Neural cell (in vitro differentiated cells): ENCODE data around the gene TACR2. TPM values are rescaled to one million over a fixed set of nuclear protein-coding genes. Genes with fewer than 3 reads are reported as not detected.

ENCODE experiments used
- H2AFZ ChIP-seq: fragments of 200-600, 300-800 bp; sonication (generic), shearing (Covaris generic); 2 replicates; pipeline ENCODE4 v1.6.0; 2014; ENCODE audit warnings: low read depth, mild to moderate bottlenecking, antibody characterized with exemption, low read length, moderate library complexity
- H3F3A ChIP-seq: fragments of 200-600 bp; shearing (Covaris generic); 2 replicates; pipeline ENCODE4 v1.6.1; 2016; ENCODE audit warnings: mild to moderate bottlenecking, moderate library complexity, mixed read lengths, antibody characterized with exemption, low read length; ENCODE audit not compliant: insufficient read depth, poor library complexity, severe bottlenecking
- H3K27ac ChIP-seq: fragments of 200-600, 300-800 bp; sonication (generic), shearing (Covaris generic); 2 replicates; pipeline ENCODE4 v1.5.1; 2014; ENCODE audit warnings: mild to moderate bottlenecking, low read length, moderate library complexity
- H3K27me3 ChIP-seq: fragments of 300-800, 200-600 bp; sonication (generic), shearing (Covaris generic); 2 replicates; pipeline ENCODE4 v1.6.0; 2014; ENCODE audit warnings: mild to moderate bottlenecking, low read depth, low read length, moderate library complexity; ENCODE audit not compliant: insufficient read depth
- H3K36me3 ChIP-seq: fragments of 300-800, 200-600 bp; sonication (generic), shearing (Covaris generic); 2 replicates; pipeline ENCODE4 v1.5.1; 2014; ENCODE audit warnings: mild to moderate bottlenecking, antibody characterized with exemption, low read length, moderate library complexity; ENCODE audit not compliant: insufficient read depth
- H3K4me2 ChIP-seq: fragments of 300-800, 200-600 bp; sonication (generic), shearing (Covaris generic); 2 replicates; pipeline ENCODE4 v1.6.0; 2014; ENCODE audit warnings: mild to moderate bottlenecking, low read length
- H3K4me3 ChIP-seq: fragments of 300-800, 200-600 bp; sonication (generic), shearing (Covaris generic); 2 replicates; pipeline ENCODE4 v1.5.1; 2014; ENCODE audit warnings: mild to moderate bottlenecking, low read length, moderate library complexity
- H3K79me2 ChIP-seq: fragments of 200-600 bp; shearing (Covaris generic); replicated peaks from 2 replicates; pipeline ENCODE4 v1.6.0; 2014; ENCODE audit warnings: mild to moderate bottlenecking, low read length, moderate library complexity; ENCODE audit not compliant: insufficient read depth
- H3K9ac ChIP-seq: fragments of 300-800, 200-600 bp; sonication (generic), shearing (Covaris generic); 2 replicates; pipeline ENCODE4 v1.6.1; 2016; ENCODE audit warnings: mild to moderate bottlenecking, low read length, mixed read lengths
- H3K9me2 ChIP-seq: fragments of 200-600 bp; shearing (Covaris generic); 2 replicates; pipeline ENCODE4 v1.6.1; 2016; ENCODE audit warnings: mild to moderate bottlenecking, low read length, mixed read lengths; ENCODE audit not compliant: insufficient read depth
- H3K9me3 ChIP-seq: fragments of 200-600, 300-800 bp; sonication (generic), shearing (Covaris generic); 2 replicates; pipeline ENCODE4 v1.6.1; 2016; ENCODE audit warnings: mild to moderate bottlenecking, mixed run types, low read length, moderate library complexity, mixed read lengths
- H4K20me1 ChIP-seq: fragments of 200-600 bp; shearing (Covaris generic); 2 replicates; pipeline ENCODE4 v1.6.1; 2016; ENCODE audit warnings: mild to moderate bottlenecking, mixed run types; ENCODE audit not compliant: insufficient read depth
- EP300 ChIP-seq: fragments of 450-650 bp; conservative IDR thresholded peaks from 2 replicates; pipeline ENCODE4 v1.6.1; 2014; ENCODE audit warnings: antibody characterized with exemption, mild to moderate bottlenecking, moderate library complexity; ENCODE audit not compliant: poor library complexity, severe bottlenecking
- EZH2 ChIP-seq: fragments of 200-600, 300-800 bp; shearing (Covaris generic), sonication (generic); IDR thresholded peaks from 2 replicates; pipeline ENCODE4 v1.6.1; 2014; ENCODE audit warnings: antibody characterized with exemption, low read length, borderline replicate concordance, mild to moderate bottlenecking; ENCODE audit not compliant: insufficient read depth, poor library complexity, severe bottlenecking
- MXI1 ChIP-seq: fragments of 450-650 bp; conservative IDR thresholded peaks from 2 replicates; pipeline ENCODE4 v1.6.1; 2014; ENCODE audit warnings: antibody characterized with exemption, mild to moderate bottlenecking; ENCODE audit not compliant: poor library complexity, severe bottlenecking
- POLR2AphosphoS5 ChIP-seq: IDR thresholded peaks from 2 replicates; pipeline ENCODE4 v1.6.1; 2012
- RAD21 ChIP-seq: fragments of 450-650 bp; conservative IDR thresholded peaks from 2 replicates; pipeline ENCODE4 v1.6.1; 2014; ENCODE audit warnings: antibody characterized with exemption, mild to moderate bottlenecking, moderate library complexity
- SMC3 ChIP-seq: fragments of 450-650 bp; conservative IDR thresholded peaks from 2 replicates; pipeline ENCODE4 v1.6.1; 2014; ENCODE audit warnings: antibody characterized with exemption, mild to moderate bottlenecking, moderate library complexity; ENCODE audit not compliant: poor library complexity
- TAF1 ChIP-seq: IDR thresholded peaks from 2 replicates; pipeline ENCODE4 v1.6.1; 2012; ENCODE audit warnings: low read depth
- polyA plus RNA-seq: library from polyadenylated mRNA; depleted of rRNA; stranded (reverse); fragments of >200 nt; gene quantifications from 2 replicates; pipeline ENCODE4 v1.2.3, GENCODE V29; 2014
- TF ChIP-seq, protein P1 (sequence below): fragments of 450-650 bp; IDR thresholded peaks from 2 replicates; pipeline ENCODE4 v1.5.1; 2014; ENCODE audit warnings: antibody characterized with exemption, mild to moderate bottlenecking, moderate library complexity; ENCODE audit not compliant: poor library complexity, severe bottlenecking
- TF ChIP-seq, protein P2 (sequence below): IDR thresholded peaks from 2 replicates; pipeline ENCODE4 v1.6.1; 2012; ENCODE audit warnings: borderline replicate concordance

Gene TACR2
- polyA plus RNA-seq, 1 donor from 2014 or later: not detected

DNA sequence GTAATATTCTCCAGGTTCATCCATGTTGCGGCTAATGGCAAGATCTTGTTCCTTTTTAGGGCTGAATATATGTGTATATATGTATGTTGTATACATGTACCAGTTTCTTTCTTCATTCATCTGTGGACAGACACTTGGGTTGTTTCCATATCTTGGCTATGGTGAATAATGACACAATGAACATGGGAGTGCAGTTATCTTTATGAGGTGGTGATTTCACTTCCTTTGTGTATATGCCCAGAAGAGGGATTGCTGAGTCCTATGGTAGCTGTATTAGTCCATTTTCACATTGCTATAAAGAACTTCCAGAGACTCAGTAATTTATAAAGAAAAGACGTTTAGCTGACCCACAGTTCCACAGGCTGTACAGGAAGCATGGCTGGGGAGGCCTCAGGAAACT lies 17.5 kb upstream of the TACR2 start:
- Histone ChIP-seq H3K9me3 (no peaks in the 10 kb centered on the region), H2AFZ (no peak overlapping the region), H3K79me2 (no peaks in the 10 kb centered on the region), H3K27ac (no peak overlapping the region), H3K27me3 (no peaks in the 10 kb centered on the region), H3K9me2 (no peaks in the 10 kb centered on the region), H3K4me2 (no peak overlapping the region), H3F3A (no peaks in the 10 kb centered on the region), H3K9ac (no peak overlapping the region), H3K36me3 (no peaks in the 10 kb centered on the region), H4K20me1 (no peaks in the 10 kb centered on the region), H3K4me3 (no peak overlapping the region)
- TF ChIP-seq SMC3: no peak
- TF ChIP-seq TAF1: no peak
- TF ChIP-seq EZH2: no peak
- TF ChIP-seq MXI1: no peak
- TF ChIP-seq POLR2AphosphoS5: no peak
- TF ChIP-seq, protein P1, sequence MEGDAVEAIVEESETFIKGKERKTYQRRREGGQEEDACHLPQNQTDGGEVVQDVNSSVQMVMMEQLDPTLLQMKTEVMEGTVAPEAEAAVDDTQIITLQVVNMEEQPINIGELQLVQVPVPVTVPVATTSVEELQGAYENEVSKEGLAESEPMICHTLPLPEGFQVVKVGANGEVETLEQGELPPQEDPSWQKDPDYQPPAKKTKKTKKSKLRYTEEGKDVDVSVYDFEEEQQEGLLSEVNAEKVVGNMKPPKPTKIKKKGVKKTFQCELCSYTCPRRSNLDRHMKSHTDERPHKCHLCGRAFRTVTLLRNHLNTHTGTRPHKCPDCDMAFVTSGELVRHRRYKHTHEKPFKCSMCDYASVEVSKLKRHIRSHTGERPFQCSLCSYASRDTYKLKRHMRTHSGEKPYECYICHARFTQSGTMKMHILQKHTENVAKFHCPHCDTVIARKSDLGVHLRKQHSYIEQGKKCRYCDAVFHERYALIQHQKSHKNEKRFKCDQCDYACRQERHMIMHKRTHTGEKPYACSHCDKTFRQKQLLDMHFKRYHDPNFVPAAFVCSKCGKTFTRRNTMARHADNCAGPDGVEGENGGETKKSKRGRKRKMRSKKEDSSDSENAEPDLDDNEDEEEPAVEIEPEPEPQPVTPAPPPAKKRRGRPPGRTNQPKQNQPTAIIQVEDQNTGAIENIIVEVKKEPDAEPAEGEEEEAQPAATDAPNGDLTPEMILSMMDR: no peak
- TF ChIP-seq EP300: no peak
- TF ChIP-seq, protein P2, sequence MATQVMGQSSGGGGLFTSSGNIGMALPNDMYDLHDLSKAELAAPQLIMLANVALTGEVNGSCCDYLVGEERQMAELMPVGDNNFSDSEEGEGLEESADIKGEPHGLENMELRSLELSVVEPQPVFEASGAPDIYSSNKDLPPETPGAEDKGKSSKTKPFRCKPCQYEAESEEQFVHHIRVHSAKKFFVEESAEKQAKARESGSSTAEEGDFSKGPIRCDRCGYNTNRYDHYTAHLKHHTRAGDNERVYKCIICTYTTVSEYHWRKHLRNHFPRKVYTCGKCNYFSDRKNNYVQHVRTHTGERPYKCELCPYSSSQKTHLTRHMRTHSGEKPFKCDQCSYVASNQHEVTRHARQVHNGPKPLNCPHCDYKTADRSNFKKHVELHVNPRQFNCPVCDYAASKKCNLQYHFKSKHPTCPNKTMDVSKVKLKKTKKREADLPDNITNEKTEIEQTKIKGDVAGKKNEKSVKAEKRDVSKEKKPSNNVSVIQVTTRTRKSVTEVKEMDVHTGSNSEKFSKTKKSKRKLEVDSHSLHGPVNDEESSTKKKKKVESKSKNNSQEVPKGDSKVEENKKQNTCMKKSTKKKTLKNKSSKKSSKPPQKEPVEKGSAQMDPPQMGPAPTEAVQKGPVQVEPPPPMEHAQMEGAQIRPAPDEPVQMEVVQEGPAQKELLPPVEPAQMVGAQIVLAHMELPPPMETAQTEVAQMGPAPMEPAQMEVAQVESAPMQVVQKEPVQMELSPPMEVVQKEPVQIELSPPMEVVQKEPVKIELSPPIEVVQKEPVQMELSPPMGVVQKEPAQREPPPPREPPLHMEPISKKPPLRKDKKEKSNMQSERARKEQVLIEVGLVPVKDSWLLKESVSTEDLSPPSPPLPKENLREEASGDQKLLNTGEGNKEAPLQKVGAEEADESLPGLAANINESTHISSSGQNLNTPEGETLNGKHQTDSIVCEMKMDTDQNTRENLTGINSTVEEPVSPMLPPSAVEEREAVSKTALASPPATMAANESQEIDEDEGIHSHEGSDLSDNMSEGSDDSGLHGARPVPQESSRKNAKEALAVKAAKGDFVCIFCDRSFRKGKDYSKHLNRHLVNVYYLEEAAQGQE: no peak
- no peak for TF ChIP-seq RAD21

DNA sequence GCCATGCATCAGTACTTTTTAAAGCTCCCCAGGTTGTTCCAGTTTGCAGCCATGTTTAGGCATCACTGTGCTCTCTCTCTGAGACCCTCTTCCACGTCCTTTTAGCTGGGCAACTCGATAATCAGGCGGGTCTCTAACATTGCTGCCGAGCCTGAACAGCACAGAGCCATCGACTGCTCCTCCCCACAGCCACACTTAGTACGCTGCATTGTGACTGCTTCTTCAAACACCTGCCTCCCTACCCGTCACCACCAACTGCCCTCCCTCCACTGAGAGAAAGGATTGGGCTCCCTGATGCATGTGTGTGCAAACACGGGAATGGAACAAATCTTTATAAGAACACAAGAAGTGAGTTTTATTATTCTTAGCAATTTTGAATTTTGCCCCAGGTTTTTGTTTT lies 11.4 kb upstream of the TACR2 start:
- Histone ChIP-seq H3F3A (no peaks in the 10 kb centered on the region), H2AFZ (no peak overlapping the region), H3K9me2 (no peaks in the 10 kb centered on the region), H3K9ac (no peak overlapping the region), H3K4me3 (no peak overlapping the region), H3K4me2 (no peak overlapping the region), H3K27ac (no peak overlapping the region), H3K27me3 (no peaks in the 10 kb centered on the region), H3K36me3 (no peaks in the 10 kb centered on the region), H3K79me2 (no peaks in the 10 kb centered on the region), H3K9me3 (no peaks in the 10 kb centered on the region), H4K20me1 (no peaks in the 10 kb centered on the region)
- TF ChIP-seq EZH2 (no peak), MXI1 (no peak), TAF1 (no peak), EP300 (no peak)
- TF ChIP-seq, protein P2: no peak
